ENCODE measurements around the gene FEN1. TPM values are rescaled to one million over a fixed set of nuclear protein-coding genes. Genes with fewer than 3 reads are reported as not detected.

The FEN1 gene
- total RNA-seq, 1 donor from 2014 or later, result 147 TPM

- no peak for DNase-seq (ENCODE audit: low spot score)
- H3K9me3 Mint-ChIP-seq, result no peaks in the 10 kb centered on the region
- no peaks in the 10 kb centered on the region for H3K27me3 Mint-ChIP-seq (ENCODE audit: insufficient read depth)
- peaks cover 50% of the 10 kb centered on the region for H3K36me3 Mint-ChIP-seq (ENCODE audit: low read depth)
- H3K27ac Mint-ChIP-seq, result peak overlapping the region; percentile 52
- no peak overlapping the region for H3K4me3 Mint-ChIP-seq
- intact Hi-C loops (cut with micrococcal nuclease), result no loop called here
- H3K4me1 Mint-ChIP-seq (ENCODE audit: low read depth), result peaks cover 5% of the 10 kb centered on the region
Measured at GRCh38 chr11:61841636-61842527, 49.2 kb downstream of the FEN1 start.

- peaks cover 55% of the 10 kb centered on the region for H3K36me3 Mint-ChIP-seq (ENCODE audit: low read depth)
- DNase-seq (ENCODE audit: low spot score), result no peak
- H3K27ac Mint-ChIP-seq, result no peak overlapping the region
- H3K9me3 Mint-ChIP-seq, result no peaks in the 10 kb centered on the region
- intact Hi-C loops (cut with micrococcal nuclease), result no loop called here
- no peak overlapping the region for H3K4me3 Mint-ChIP-seq
- no peaks in the 10 kb centered on the region for H3K27me3 Mint-ChIP-seq (ENCODE audit: insufficient read depth)
- peaks cover 5% of the 10 kb centered on the region for H3K4me1 Mint-ChIP-seq (ENCODE audit: low read depth)
Measured at GRCh38 chr11:61842528-61842820, 49.8 kb downstream of the FEN1 start.

- Mint-ChIP-seq H3K27ac (no peak overlapping the region), H3K36me3 (ENCODE audit: low read depth) (peaks cover 53% of the 10 kb centered on the region), H3K9me3 (no peaks in the 10 kb centered on the region), H3K4me3 (no peak overlapping the region), H3K27me3 (ENCODE audit: insufficient read depth) (no peaks in the 10 kb centered on the region), H3K4me1 (ENCODE audit: low read depth) (peaks cover 3% of the 10 kb centered on the region)
- intact Hi-C loops (cut with micrococcal nuclease), result no loop called here
- no peak for DNase-seq (ENCODE audit: low spot score)
Measured at GRCh38 chr11:61844909-61845565, 52.3 kb downstream of the FEN1 start.

GRCh38 chr11:61846362-61847020, 53.8 kb downstream of the FEN1 start:
- DNase-seq (ENCODE audit: low spot score), result no peak
- peaks cover 50% of the 10 kb centered on the region for H3K36me3 Mint-ChIP-seq (ENCODE audit: low read depth)
- H3K27me3 Mint-ChIP-seq (ENCODE audit: insufficient read depth), result no peaks in the 10 kb centered on the region
- no peaks in the 10 kb centered on the region for H3K9me3 Mint-ChIP-seq
- H3K4me3 Mint-ChIP-seq, result no peak overlapping the region
- H3K27ac Mint-ChIP-seq, result peak overlapping the region; percentile 72
- peaks cover 3% of the 10 kb centered on the region for H3K4me1 Mint-ChIP-seq (ENCODE audit: low read depth)
- intact Hi-C loops (cut with micrococcal nuclease), result no loop called here

Other genes with a start within 250 kb of the FEN1 start
- 0.32 and 0.44 TPM in 2 replicates for gene SYT7, start 211.8 kb upstream of the FEN1 start, total RNA-seq
- gene DAGLA, start 112.5 kb upstream of the FEN1 start, total RNA-seq, result 0.18 and 0.20 TPM in 2 replicates
- 0.78 and 0.99 TPM in 2 replicates for gene MYRF, start 40.3 kb upstream of the FEN1 start, total RNA-seq
- 164 and 166 TPM in 2 replicates for gene TMEM258, start 312 bp upstream of the FEN1 start, total RNA-seq
- 92.3 and 97.7 TPM in 2 replicates for gene FADS1, start 24.1 kb downstream of the FEN1 start, total RNA-seq
- gene FADS2, start 35.4 kb downstream of the FEN1 start, total RNA-seq, result 250 and 256 TPM in 2 replicates
- gene FADS3, start 98.6 kb downstream of the FEN1 start, total RNA-seq, result 9.0 and 14.2 TPM in 2 replicates
- gene RAB3IL1, start 124.7 kb downstream of the FEN1 start, total RNA-seq, result 0.23 and 0.24 TPM in 2 replicates
- 0.29 TPM in 1 of 2 replicates, not detected in the other for gene BEST1, start 157.4 kb downstream of the FEN1 start, total RNA-seq
- gene FTH1, start 174.7 kb downstream of the FEN1 start, total RNA-seq, result 566 and 580 TPM in 2 replicates